WERI-Rb-1 (cell line): ENCODE measurements around the gene PLPP7.

ENCODE experiments used
- DNase-seq: peaks from one replicate; pipeline ENCODE4 v3.0.0-alpha.2; 2020
- H3K27ac ChIP-seq: fragments of 250-450 bp; sonication (Bioruptor Pico); 2 replicates; pipeline ENCODE4 v1.5.1; 2020; ENCODE audit warnings: mild to moderate bottlenecking, moderate library complexity
- H3K27me3 ChIP-seq: fragments of 250-450 bp; sonication (Bioruptor Pico); 2 replicates; pipeline ENCODE4 v1.5.1; 2021; ENCODE audit warnings: mild to moderate bottlenecking, low read depth, moderate library complexity; ENCODE audit not compliant: insufficient read depth, severe bottlenecking
- H3K36me3 ChIP-seq: fragments of 250-450 bp; sonication (Bioruptor Pico); 2 replicates; pipeline ENCODE4 v1.5.1; 2020; ENCODE audit warnings: mild to moderate bottlenecking, moderate library complexity
- H3K4me3 ChIP-seq: 2 replicates; pipeline ENCODE4 v1.5.1; 2011; ENCODE audit warnings: low read depth, mild to moderate bottlenecking, control low read depth, low read length
- H3K9me3 ChIP-seq: fragments of 250-450 bp; sonication (Bioruptor Pico); 2 replicates; pipeline ENCODE4 v1.5.1; 2021; ENCODE audit warnings: mild to moderate bottlenecking, moderate library complexity; ENCODE audit not compliant: severe bottlenecking
- TF ChIP-seq, protein P1 (sequence below): IDR thresholded peaks from 2 replicates; pipeline ENCODE4 v1.5.1; 2011; ENCODE audit warnings: low read depth, mild to moderate bottlenecking, control low read depth, inconsistent platforms, low read length

Gene PLPP7

GRCh38 chr9:131308906-131309529 is 19.5 kb downstream of the PLPP7 start:
- DNase-seq = no peak
- Histone ChIP-seq H3K27ac (no peak overlapping the region), H3K27me3 (no peaks in the 10 kb centered on the region), H3K4me3 (no peak overlapping the region), H3K36me3 (no peaks in the 10 kb centered on the region), H3K9me3 (no peaks in the 10 kb centered on the region)
- TF ChIP-seq, protein P1, sequence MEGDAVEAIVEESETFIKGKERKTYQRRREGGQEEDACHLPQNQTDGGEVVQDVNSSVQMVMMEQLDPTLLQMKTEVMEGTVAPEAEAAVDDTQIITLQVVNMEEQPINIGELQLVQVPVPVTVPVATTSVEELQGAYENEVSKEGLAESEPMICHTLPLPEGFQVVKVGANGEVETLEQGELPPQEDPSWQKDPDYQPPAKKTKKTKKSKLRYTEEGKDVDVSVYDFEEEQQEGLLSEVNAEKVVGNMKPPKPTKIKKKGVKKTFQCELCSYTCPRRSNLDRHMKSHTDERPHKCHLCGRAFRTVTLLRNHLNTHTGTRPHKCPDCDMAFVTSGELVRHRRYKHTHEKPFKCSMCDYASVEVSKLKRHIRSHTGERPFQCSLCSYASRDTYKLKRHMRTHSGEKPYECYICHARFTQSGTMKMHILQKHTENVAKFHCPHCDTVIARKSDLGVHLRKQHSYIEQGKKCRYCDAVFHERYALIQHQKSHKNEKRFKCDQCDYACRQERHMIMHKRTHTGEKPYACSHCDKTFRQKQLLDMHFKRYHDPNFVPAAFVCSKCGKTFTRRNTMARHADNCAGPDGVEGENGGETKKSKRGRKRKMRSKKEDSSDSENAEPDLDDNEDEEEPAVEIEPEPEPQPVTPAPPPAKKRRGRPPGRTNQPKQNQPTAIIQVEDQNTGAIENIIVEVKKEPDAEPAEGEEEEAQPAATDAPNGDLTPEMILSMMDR = no peak

- no peak for DNase-seq
- H3K4me3 ChIP-seq = no peak overlapping the region
- no peak overlapping the region for H3K27ac ChIP-seq
- no peaks in the 10 kb centered on the region for H3K27me3 ChIP-seq
- H3K9me3 ChIP-seq = no peaks in the 10 kb centered on the region
- no peaks in the 10 kb centered on the region for H3K36me3 ChIP-seq
- TF ChIP-seq, protein P1 = no peak
These were observed 20.2 kb downstream of the PLPP7 start for GRCh38 chr9:131309530-131310276.

DNA sequence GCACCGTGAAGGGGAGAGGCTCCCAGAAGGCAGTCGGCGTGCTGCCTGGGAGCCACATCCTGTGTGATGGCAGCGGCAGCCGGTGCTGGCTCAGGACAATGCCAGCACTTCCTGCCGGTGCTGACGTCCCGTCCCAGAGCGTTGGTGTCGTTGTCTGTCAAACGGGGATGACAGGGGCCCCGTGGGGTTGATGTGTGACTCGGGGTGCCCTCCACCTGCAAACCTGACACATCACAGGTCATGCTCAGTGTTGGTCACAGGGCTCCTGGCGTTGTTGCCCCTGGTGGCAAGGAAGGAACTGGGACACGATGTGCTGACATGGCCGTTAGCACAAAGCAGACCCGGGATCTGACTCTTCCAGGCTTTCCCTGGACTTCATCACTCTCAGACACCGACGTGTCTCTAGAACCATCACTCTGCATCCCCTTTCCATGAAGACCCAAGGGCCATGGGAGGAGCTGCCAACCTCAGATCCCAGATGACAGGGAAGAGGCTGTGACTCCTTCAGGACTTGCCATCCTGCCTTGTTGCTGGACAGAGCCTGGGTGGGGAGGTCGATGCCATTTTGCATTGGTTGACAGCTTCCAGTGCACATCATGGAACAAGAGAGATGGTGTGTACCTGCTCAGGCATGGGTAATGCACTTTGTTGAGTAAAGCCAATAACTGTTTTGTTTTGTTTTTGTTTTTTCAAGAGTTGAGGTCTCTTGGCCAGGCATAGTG is 21.5 kb downstream of the PLPP7 start:
- no peak for DNase-seq
- no peaks in the 10 kb centered on the region for H3K36me3 ChIP-seq
- no peak overlapping the region; the same call in 1 of the 2 replicates for H3K27ac ChIP-seq

DNA sequence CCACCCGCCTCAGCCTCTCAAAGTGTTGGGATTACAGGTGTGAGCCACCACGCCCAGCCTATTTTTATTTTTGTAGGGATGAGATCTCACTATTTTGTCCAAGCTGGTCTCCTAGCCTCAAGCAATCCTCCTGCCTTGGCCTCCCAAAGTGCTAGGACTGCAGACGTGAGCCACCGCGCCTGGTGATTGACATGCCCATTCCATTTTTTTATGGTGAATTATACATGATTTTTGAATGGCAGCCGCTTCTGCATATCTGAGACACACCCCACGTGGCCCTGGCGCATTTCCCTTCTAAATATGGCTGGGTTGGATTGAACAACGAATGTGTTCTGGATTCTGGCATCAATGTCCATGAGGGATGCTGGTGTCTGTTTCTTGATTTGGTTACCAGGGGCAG is 22.7 kb downstream of the PLPP7 start:
- H3K27me3 ChIP-seq = no peaks in the 10 kb centered on the region
- no peaks in the 10 kb centered on the region for H3K36me3 ChIP-seq
- no peak overlapping the region for H3K4me3 ChIP-seq
- H3K27ac ChIP-seq = no peak overlapping the region
- no peak for DNase-seq
- TF ChIP-seq, protein P1 = no peak
- no peaks in the 10 kb centered on the region for H3K9me3 ChIP-seq

More for the DNA sequence above, 21.5 kb downstream of the PLPP7 start:
- Histone ChIP-seq H3K4me3 (no peak overlapping the region), H3K9me3 (no peaks in the 10 kb centered on the region), H3K27me3 (no peaks in the 10 kb centered on the region)
- TF ChIP-seq, protein P1 = no peak

- DNase-seq = no peak
- Histone ChIP-seq H3K27me3 (no peaks in the 10 kb centered on the region), H3K4me3 (no peak overlapping the region), H3K27ac (no peak overlapping the region), H3K9me3 (no peaks in the 10 kb centered on the region), H3K36me3 (no peaks in the 10 kb centered on the region)
- TF ChIP-seq, protein P1 = no peak
These were observed 23.6 kb downstream of the PLPP7 start for GRCh38 chr9:131312822-131313770.
